Fibroblast of mammary gland (primary cell): ENCODE measurements around the gene TRAPPC10.

ENCODE experiments used
- DNase-seq: peaks from one replicate; pipeline ENCODE4 v3.0.0-alpha.2; 2010; ENCODE audit warnings: low read depth
- H3K4me3 ChIP-seq: 2 replicates; pipeline ENCODE4 v1.5.1; 2011; ENCODE audit warnings: low read depth, mild to moderate bottlenecking, low read length, moderate library complexity; ENCODE audit not compliant: control insufficient read depth
- TF ChIP-seq, protein P1 (sequence below): conservative IDR thresholded peaks from 2 replicates; pipeline ENCODE4 v1.5.1; 2011; ENCODE audit warnings: low read depth, low read length, inconsistent platforms; ENCODE audit not compliant: control insufficient read depth, insufficient read depth

Gene TRAPPC10, protein sequence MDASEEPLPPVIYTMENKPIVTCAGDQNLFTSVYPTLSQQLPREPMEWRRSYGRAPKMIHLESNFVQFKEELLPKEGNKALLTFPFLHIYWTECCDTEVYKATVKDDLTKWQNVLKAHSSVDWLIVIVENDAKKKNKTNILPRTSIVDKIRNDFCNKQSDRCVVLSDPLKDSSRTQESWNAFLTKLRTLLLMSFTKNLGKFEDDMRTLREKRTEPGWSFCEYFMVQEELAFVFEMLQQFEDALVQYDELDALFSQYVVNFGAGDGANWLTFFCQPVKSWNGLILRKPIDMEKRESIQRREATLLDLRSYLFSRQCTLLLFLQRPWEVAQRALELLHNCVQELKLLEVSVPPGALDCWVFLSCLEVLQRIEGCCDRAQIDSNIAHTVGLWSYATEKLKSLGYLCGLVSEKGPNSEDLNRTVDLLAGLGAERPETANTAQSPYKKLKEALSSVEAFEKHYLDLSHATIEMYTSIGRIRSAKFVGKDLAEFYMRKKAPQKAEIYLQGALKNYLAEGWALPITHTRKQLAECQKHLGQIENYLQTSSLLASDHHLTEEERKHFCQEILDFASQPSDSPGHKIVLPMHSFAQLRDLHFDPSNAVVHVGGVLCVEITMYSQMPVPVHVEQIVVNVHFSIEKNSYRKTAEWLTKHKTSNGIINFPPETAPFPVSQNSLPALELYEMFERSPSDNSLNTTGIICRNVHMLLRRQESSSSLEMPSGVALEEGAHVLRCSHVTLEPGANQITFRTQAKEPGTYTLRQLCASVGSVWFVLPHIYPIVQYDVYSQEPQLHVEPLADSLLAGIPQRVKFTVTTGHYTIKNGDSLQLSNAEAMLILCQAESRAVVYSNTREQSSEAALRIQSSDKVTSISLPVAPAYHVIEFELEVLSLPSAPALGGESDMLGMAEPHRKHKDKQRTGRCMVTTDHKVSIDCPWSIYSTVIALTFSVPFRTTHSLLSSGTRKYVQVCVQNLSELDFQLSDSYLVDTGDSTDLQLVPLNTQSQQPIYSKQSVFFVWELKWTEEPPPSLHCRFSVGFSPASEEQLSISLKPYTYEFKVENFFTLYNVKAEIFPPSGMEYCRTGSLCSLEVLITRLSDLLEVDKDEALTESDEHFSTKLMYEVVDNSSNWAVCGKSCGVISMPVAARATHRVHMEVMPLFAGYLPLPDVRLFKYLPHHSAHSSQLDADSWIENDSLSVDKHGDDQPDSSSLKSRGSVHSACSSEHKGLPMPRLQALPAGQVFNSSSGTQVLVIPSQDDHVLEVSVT

DNA sequence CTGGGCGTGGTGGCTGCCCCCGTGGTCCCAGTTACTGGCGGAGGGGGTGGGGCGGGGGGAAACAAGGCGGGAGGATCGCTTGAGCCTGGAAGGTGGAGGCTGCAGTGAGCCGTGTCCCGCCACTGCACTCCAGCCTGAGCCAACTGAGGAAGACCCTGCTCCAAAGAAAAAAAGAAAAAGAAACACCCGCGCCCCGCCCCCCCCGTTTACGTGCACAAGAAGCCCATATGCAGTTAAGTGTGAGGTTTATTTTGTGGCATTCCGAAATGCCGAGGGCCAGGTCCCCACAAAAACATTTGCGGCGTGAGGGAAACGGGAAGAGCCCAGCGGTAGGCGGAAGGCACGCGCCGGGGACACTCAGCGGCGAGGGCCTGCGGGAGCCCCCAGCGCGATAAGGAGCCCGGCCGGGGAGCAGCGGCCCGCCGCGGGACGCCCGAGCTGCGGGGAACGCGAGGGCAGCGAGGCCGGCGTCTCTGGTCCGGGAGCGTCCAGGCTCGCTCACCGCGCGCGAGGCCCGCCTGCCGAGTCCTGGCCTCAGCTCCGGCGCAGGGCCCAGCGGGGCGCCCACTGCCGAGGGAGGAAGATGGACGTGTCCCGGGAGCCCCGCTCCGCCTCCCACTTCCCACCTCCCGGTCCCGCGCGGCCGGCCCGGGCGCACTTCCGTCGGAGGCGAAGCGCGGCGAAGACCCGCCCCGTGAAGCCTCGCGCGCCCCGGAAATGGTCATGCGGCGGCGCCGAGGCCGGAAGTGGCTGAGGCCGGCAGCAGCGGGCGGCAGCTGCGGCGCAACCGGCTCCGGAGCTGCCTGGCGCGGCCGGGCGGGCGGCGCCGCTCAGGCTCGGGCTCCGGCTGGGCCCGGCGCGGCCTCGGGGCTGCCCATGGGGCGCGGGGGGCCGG is at the start of gene TRAPPC10:
TSS of gene TRAPPC10 (plus strand) at position 731 of the 895 bp plus-strand sequence. CDS start 185 bp downstream, outside the sequence.
- TF ChIP-seq, protein P1, sequence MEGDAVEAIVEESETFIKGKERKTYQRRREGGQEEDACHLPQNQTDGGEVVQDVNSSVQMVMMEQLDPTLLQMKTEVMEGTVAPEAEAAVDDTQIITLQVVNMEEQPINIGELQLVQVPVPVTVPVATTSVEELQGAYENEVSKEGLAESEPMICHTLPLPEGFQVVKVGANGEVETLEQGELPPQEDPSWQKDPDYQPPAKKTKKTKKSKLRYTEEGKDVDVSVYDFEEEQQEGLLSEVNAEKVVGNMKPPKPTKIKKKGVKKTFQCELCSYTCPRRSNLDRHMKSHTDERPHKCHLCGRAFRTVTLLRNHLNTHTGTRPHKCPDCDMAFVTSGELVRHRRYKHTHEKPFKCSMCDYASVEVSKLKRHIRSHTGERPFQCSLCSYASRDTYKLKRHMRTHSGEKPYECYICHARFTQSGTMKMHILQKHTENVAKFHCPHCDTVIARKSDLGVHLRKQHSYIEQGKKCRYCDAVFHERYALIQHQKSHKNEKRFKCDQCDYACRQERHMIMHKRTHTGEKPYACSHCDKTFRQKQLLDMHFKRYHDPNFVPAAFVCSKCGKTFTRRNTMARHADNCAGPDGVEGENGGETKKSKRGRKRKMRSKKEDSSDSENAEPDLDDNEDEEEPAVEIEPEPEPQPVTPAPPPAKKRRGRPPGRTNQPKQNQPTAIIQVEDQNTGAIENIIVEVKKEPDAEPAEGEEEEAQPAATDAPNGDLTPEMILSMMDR = no peak
- DNase-seq = peak; percentile 70
- H3K4me3 ChIP-seq = peak within 1 kb of the TSS; percentile 72

DNA sequence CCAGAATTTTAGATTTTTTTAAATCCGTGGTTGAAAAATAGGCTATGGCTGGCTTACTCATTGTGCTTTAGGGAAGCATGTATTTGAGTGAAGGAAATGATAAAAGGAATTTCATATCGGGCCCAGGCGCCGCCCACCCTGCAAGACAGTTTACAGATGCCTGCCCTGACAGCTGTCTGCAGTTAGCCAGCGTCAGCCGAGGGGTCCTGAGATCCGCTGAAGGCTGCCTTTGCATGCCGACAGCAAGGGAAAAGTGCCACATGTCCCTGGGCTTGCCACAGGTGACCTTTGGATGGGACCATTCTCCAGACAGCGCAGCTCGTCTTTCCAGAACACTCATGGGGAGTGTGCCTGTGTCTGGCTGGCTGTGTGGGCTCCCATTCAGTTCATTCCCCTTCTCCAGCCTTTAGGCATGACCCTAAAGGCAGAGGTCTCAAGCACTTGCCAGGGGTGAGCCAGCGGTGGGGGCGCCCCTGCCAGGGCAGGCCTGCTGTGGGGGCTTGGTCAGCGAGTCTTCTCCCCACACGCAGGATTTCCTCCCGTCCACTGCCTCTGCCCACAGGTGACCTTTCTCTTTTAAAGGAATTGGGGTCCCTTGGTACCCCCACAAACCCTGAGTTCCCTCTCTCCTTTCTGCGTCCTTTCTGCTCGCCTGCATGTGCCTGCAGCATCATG is 46.1 kb upstream of the TRAPPC10 start:
- no peak overlapping the region for H3K4me3 ChIP-seq
- DNase-seq = no peak
- TF ChIP-seq, protein P1 = no peak

DNA sequence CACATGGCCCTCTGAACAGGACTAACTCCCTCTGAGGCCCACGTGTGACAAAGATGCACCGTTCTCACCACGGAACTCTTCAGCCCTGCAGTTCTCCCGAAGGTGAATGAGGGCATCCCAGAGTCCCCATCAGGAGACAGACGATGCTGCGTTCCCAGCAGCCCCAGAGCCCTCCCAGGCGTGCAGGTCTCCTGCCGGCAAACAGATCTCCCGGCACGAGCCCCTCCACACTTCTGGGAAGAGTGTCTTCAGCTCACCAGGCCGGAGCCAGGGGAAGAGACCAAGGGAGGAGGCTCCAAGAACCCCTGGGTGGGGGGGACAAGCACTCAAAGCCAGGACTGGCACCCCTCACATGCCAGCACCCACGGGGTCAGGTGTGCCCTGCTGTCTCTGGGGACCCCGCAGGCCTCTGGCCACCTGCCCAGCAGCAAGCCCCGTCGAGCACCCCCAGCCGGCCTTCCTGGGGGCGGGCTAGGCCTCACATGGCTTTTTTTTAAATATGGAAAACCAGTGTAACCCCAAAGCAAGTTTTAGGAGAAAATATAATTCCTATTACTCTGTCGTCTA is 45.1 kb upstream of the TRAPPC10 start:
- no peak for DNase-seq
- TF ChIP-seq, protein P1 = no peak
- H3K4me3 ChIP-seq = no peak overlapping the region

DNA sequence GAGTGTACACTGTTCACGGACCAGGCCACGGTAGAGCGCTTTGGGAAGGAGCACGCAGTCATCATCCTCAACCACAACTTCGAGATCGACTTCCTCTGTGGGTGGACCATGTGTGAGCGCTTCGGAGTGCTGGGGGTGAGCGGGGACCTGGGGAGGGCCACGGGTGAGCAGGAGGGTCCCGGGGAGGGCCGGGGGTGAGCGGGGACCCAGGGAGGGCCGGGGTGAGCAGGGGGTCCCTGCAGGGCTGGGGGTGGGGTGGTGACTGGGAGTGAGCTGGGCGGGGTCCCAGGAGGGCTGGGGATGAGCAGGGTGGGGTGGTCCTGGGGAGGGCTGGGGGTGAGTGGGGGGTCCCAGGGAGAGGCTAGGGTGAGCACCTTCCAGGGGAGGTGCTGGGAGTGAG is 44.1 kb upstream of the TRAPPC10 start:
- H3K4me3 ChIP-seq = no peak overlapping the region
- TF ChIP-seq, protein P1 = no peak
- no peak for DNase-seq

DNA sequence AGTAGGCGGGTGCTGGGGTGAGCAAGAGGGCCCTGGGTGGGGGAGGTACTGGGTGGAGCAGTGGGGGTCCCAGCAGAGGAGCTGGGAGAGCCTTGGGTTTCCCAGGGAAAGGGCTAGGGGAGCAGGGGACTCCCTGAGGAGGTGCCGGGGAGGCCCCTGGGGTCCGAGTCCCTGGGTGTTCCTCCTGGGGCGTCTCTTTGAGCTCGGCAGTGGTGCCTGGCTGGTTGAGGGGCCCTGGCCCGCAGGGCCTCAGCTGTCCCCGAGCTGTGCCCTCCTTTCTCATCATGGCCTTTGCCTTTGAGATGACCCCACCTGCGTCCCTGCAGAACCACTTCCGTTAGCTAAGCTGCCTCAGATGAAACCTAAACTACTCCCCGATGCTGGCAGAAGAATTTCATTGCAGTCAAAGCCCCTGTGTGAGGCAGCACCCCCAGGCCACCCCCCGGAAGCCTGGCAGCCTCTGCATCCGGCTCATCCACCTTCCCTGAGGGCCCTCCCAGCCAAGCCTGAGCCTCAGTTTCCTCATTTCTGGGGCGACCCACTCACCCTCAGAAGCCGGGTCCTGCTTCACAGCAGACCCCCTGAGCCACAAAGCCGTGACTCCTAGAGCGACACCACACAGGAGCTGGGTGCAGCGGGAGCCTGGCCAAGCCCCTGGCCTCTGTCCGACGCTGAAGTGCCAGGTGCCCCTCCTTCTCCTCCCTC is 43.5 kb upstream of the TRAPPC10 start:
- no peak overlapping the region for H3K4me3 ChIP-seq
- DNase-seq = no peak
- TF ChIP-seq, protein P1 = no peak
